Brain microvascular endothelial cell (primary cell): ENCODE measurements around the gene GTPBP1.

Experiments
- DNase-seq: peaks from one replicate; pipeline ENCODE4 v3.0.0-alpha.2; 2020
- H3K27ac ChIP-seq: fragments of 250-450 bp; sonication (Bioruptor Pico); 2 replicates; pipeline ENCODE4 v1.5.1; 2020; ENCODE audit warnings: mild to moderate bottlenecking, moderate library complexity
- H3K27me3 ChIP-seq: fragments of 250-450 bp; sonication (Bioruptor Pico); replicated peaks from 2 replicates; pipeline ENCODE4 v1.5.1; 2020; ENCODE audit warnings: mild to moderate bottlenecking
- H3K36me3 ChIP-seq: fragments of 250-450 bp; sonication (Bioruptor Pico); replicated peaks from 2 replicates; pipeline ENCODE4 v1.5.1; 2020; ENCODE audit warnings: mild to moderate bottlenecking
- H3K4me3 ChIP-seq: 2 replicates; pipeline ENCODE4 v1.5.1; 2011; ENCODE audit warnings: low read depth, mild to moderate bottlenecking, control low read depth, low read length, moderate library complexity
- in situ Hi-C: cut with HindIII; loops from 2 replicates; pipeline ENCODE4 v1.10.0; 2017; ENCODE audit warnings: low sequenced_read_pairs, low pct_ligation_motif_present
- TF ChIP-seq, protein P1 (sequence below): IDR thresholded peaks from 2 replicates; pipeline ENCODE4 v1.5.1; 2011; ENCODE audit warnings: low read depth, mild to moderate bottlenecking, moderate library complexity, low read length, control low read depth, inconsistent platforms; ENCODE audit errors: missing control alignments

The GTPBP1 gene

DNA sequence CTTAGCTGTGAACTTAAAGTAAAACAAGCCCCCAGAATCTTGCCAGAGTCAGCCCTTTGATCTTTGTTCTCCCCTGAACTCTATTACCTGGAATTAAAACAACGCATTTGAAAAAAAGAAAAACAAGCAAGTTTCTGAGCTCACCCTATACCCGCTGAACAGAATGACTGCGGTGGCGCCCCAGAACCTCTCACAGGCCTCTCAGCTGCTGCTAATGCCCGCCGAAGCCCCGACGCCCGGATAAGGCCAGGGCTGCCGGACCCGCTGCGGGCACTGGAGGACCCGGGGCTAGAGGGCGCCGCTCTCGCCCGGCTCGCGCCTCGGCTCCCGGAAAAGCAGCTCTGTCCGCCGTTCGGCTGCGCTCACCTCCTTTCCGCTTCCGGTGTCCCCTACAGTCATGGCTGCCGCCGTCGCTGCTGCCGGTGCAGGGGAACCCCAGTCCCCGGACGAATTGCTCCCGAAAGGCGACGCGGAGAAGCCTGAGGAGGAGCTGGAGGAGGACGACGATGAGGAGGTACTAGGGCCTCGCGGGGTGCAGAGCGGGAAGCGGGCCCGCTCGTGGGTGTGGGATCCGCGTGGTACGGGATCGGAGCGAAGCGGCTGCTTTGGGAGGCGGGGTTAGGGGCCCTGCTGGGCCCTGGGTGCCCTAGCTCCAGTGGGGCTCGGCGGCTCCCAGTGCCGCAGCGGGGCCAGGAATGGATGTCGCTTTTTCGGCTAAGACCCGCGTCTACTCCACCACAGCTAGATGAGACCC, 24.0 kb upstream of the GTPBP1 start, which contains the start of gene TOMM22:
TSS of gene TOMM22 (plus strand) at position 376 of the 754 bp plus-strand sequence. CDS start at position 398, 22 bp downstream.
- H3K27me3 ChIP-seq = no peaks in the 10 kb centered on the region
- TF ChIP-seq, protein P1, sequence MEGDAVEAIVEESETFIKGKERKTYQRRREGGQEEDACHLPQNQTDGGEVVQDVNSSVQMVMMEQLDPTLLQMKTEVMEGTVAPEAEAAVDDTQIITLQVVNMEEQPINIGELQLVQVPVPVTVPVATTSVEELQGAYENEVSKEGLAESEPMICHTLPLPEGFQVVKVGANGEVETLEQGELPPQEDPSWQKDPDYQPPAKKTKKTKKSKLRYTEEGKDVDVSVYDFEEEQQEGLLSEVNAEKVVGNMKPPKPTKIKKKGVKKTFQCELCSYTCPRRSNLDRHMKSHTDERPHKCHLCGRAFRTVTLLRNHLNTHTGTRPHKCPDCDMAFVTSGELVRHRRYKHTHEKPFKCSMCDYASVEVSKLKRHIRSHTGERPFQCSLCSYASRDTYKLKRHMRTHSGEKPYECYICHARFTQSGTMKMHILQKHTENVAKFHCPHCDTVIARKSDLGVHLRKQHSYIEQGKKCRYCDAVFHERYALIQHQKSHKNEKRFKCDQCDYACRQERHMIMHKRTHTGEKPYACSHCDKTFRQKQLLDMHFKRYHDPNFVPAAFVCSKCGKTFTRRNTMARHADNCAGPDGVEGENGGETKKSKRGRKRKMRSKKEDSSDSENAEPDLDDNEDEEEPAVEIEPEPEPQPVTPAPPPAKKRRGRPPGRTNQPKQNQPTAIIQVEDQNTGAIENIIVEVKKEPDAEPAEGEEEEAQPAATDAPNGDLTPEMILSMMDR = peak; percentile 61
- DNase-seq = peak; percentile 77
- peak within 1 kb of the TSS; percentile 94 for H3K4me3 ChIP-seq
- in situ Hi-C loops = no loop called here
- H3K36me3 ChIP-seq = peaks cover 24% of the 10 kb centered on the region
- H3K27ac ChIP-seq = peak within 1 kb of the TSS; percentile 54

DNA sequence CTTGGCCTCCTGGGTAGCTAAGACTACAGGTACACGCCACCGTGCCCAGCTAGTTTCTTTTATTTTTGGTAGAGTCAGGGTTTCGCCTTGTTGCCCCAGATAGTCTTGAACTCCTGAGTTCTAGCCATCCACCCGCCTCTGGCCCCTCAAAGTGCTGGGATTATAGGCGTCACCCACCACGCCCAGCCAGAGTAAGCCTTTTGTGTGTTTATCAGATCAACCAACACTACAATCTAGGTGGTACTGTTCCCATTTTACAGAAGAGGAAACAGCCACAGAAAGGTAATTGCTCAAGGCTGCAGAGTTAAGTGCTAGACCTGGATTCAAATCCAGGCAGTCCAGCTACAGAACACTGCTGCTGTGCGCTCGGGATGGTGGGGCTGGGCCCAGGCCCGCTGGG, 20.8 kb upstream of the GTPBP1 start:
- Histone ChIP-seq H3K36me3 (peaks cover 51% of the 10 kb centered on the region), H3K4me3 (no peak overlapping the region), H3K27me3 (no peaks in the 10 kb centered on the region), H3K27ac (no peak overlapping the region)
- no peak for DNase-seq
- TF ChIP-seq, protein P1 = no peak
- in situ Hi-C loops = no loop called here

DNA sequence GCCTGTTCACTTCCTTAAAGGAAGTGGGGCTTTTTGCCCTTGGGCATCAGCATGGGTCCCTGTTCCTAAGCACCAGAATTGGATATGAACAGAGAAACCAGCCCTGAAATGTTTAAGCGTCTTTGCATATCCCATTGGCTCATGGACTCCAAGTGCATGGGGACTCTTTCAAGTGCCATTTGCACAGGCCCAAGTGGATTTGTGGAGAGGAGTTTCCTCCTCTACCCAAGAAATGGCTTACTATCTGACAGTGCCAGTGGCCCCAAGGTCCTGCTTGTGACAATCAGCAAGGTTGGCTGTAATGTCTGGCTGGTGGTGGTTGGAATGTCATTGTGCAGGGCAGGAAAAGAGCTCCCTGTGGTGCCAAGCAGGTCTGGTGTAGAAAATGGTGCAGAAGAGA, 20.0 kb upstream of the GTPBP1 start:
- peaks cover 55% of the 10 kb centered on the region for H3K36me3 ChIP-seq

DNA sequence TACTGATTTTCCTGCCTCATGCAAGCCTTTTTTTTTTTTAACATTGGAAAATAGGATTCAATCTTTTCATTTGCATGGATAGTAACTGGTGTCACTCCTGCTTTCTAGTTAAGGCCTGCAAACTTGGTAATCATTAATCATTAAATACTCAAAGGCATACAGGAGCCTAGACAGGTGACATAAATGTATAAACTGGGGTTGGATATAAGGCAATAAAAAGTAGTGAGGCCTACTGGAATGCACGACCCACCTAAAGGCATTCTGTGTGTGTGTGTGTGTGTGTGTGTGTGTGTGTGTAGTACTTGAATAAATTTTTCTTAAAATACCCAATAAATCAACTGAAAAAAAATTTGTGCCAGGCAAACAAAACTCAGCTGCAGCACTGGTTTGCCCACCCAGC, 16.1 kb upstream of the GTPBP1 start:
- H3K27ac ChIP-seq = no peak overlapping the region
- H3K4me3 ChIP-seq = no peak overlapping the region
- H3K36me3 ChIP-seq = peaks cover 67% of the 10 kb centered on the region
- TF ChIP-seq, protein P1 = no peak
- in situ Hi-C loops = no loop called here
- H3K27me3 ChIP-seq = no peaks in the 10 kb centered on the region
- DNase-seq = no peak

More for the DNA sequence above, 20.0 kb upstream of the GTPBP1 start:
- no peak overlapping the region for H3K27ac ChIP-seq
- TF ChIP-seq, protein P1 = no peak
- in situ Hi-C loops = no loop called here
- no peak for DNase-seq
- H3K27me3 ChIP-seq = no peaks in the 10 kb centered on the region
- no peak overlapping the region for H3K4me3 ChIP-seq

DNA sequence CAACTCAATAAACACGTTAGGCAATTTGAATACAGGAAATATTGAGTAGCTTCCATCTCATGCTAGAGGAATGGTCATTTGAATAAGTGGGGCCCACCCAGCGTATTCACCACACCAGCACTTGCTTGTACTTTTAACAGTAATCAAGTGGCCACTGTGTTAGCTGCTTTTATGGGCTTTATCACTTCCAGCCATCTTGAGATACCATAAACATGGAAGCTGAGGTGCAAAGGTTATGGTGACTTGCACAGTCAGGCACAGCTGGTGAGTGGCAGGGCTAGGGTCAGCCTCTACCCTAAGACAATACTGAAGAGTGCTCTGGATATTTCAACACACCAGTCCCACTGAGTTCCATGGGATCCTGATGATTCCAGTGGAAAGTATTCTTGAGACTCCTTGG, 11.7 kb upstream of the GTPBP1 start:
- DNase-seq = no peak
- TF ChIP-seq, protein P1 = no peak
- Histone ChIP-seq H3K4me3 (no peak overlapping the region), H3K27ac (no peak overlapping the region), H3K36me3 (peaks cover 30% of the 10 kb centered on the region), H3K27me3 (no peaks in the 10 kb centered on the region)
- in situ Hi-C loops = no loop called here
